Fibroblast of skin of right quadriceps (primary cell): ENCODE results near the gene KYNU.
"Not testable (repeated sequence)": the region's sequence is repeated elsewhere in the genome, so short reads cannot be mapped to it uniquely, and the experiment has no call there.

Source experiments
- DNase-seq: peaks from one replicate; pipeline ENCODE4 v3.0.0-alpha.2; 2013

KYNU gene

GRCh38 chr2:143034292-143035074 is 157.0 kb downstream of the KYNU start:
- peak; percentile 83 for DNase-seq

GRCh38 chr2:143051465-143051864 is 174.0 kb downstream of the KYNU start:
- no peak for DNase-seq

GRCh38 chr2:143053437-143053836 is 176.0 kb downstream of the KYNU start:
- DNase-seq, result not testable (repeated sequence)

GRCh38 chr2:143056550-143056949 is 179.1 kb downstream of the KYNU start:
- DNase-seq, result no peak

GRCh38 chr2:143058851-143059250 is 181.4 kb downstream of the KYNU start:
- no peak for DNase-seq

- no peak for DNase-seq
These were observed 186.2 kb downstream of the KYNU start for GRCh38 chr2:143063612-143064200.

- DNase-seq, result no peak
These were observed 190.6 kb downstream of the KYNU start for GRCh38 chr2:143068094-143068493.

- no peak for DNase-seq
These were observed 191.0 kb downstream of the KYNU start for GRCh38 chr2:143068509-143068908.

GRCh38 chr2:143070704-143071103 is 193.2 kb downstream of the KYNU start:
- no peak for DNase-seq

- DNase-seq, result no peak
These were observed 193.9 kb downstream of the KYNU start for GRCh38 chr2:143071185-143071876.

- DNase-seq, result not testable (repeated sequence)
These were observed 197.4 kb downstream of the KYNU start for GRCh38 chr2:143074913-143075312.

- DNase-seq, result no peak
These were observed 198.2 kb downstream of the KYNU start for GRCh38 chr2:143075711-143076110.

GRCh38 chr2:143078104-143078503 is 200.6 kb downstream of the KYNU start:
- DNase-seq, result no peak

GRCh38 chr2:143081616-143082015 is 204.2 kb downstream of the KYNU start:
- no peak for DNase-seq

- peak; percentile 81 for DNase-seq
These were observed 206.2 kb downstream of the KYNU start for GRCh38 chr2:143083636-143084035.

GRCh38 chr2:143084462-143084861 is 207.0 kb downstream of the KYNU start:
- DNase-seq, result no peak

- no peak for DNase-seq
These were observed 207.8 kb downstream of the KYNU start for GRCh38 chr2:143085125-143085784.

GRCh38 chr2:143087033-143087432 is 209.6 kb downstream of the KYNU start:
- DNase-seq, result peak; percentile 6

GRCh38 chr2:143088388-143088787 is 210.9 kb downstream of the KYNU start:
- no peak for DNase-seq

- not testable (repeated sequence) for DNase-seq
These were observed 212.1 kb downstream of the KYNU start for GRCh38 chr2:143089520-143089919.
